IMR-90 (cell line): ENCODE results near the gene INIP.

Experiments used
- CEBPB ChIP-seq: IDR thresholded peaks from 2 replicates; pipeline ENCODE4 v1.6.1; 2012; ENCODE audit warnings: low read depth, low read length, improper control_type of control experiment
- CHD1 ChIP-seq: IDR thresholded peaks from 2 replicates; pipeline ENCODE4 v1.6.1; 2012; ENCODE audit warnings: low read depth, low read length, improper control_type of control experiment
- FOS ChIP-seq: fragments of 150-350 bp; IDR thresholded peaks from 2 replicates; pipeline ENCODE4 v1.6.1; 2016; ENCODE audit warnings: low read depth, low read length
- MXI1 ChIP-seq: IDR thresholded peaks from 2 replicates; pipeline ENCODE4 v1.6.1; 2012; ENCODE audit warnings: low read depth, mild to moderate bottlenecking, low read length, moderate library complexity, borderline replicate concordance
- POLR2A ChIP-seq: IDR thresholded peaks from 2 replicates; pipeline ENCODE4 v1.6.1; 2012; ENCODE audit warnings: mild to moderate bottlenecking, low read depth, low read length
- RAD21 ChIP-seq: IDR thresholded peaks from 2 replicates; pipeline ENCODE4 v1.6.1; 2012; ENCODE audit warnings: low read length, improper control_type of control experiment
- RCOR1 ChIP-seq: IDR thresholded peaks from 2 replicates; pipeline ENCODE4 v1.6.1; 2012; ENCODE audit warnings: mild to moderate bottlenecking, low read length, improper control_type of control experiment; ENCODE audit not compliant: insufficient replicate concordance
- RFX5 ChIP-seq: IDR thresholded peaks from 2 replicates; pipeline ENCODE4 v1.8.0; 2012; ENCODE audit warnings: low read depth, mild to moderate bottlenecking, low read length, moderate library complexity
- TF ChIP-seq, protein P1 (sequence below): conservative IDR thresholded peaks from 2 replicates; pipeline ENCODE4 v1.5.1; 2012; ENCODE audit warnings: mild to moderate bottlenecking, low read depth, low read length, improper control_type of control experiment
- TF ChIP-seq, protein P2 (sequence below): fragments of 150-350 bp; IDR thresholded peaks from 2 replicates; pipeline ENCODE4 v1.6.1; 2017; ENCODE audit warnings: mild to moderate bottlenecking, antibody characterized with exemption, low read length, low read depth

DNA sequence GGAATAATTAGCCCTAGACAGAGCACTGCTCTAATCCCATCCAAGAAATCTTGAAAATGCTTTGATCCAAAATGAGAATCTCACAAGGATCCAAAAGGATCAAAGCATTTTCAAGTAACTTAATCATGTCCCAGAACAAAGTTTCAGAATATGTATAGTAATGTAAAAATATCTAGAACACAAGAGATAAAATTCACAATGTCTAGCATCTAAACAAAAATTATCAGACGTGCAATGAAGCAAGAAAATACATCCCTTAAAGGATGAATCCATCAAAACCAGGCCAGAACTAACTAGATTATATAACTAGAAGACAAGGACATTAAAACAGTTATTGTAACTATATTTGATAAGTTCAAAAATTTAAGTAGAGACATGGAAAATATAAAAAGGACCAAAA is 69.3 kb downstream of the INIP start:
- TF ChIP-seq RFX5 (no peak), POLR2A (no peak), MXI1 (no peak), RCOR1 (no peak), CHD1 (no peak), RAD21 (no peak), CEBPB (no peak), FOS (no peak)
- TF ChIP-seq, protein P1, sequence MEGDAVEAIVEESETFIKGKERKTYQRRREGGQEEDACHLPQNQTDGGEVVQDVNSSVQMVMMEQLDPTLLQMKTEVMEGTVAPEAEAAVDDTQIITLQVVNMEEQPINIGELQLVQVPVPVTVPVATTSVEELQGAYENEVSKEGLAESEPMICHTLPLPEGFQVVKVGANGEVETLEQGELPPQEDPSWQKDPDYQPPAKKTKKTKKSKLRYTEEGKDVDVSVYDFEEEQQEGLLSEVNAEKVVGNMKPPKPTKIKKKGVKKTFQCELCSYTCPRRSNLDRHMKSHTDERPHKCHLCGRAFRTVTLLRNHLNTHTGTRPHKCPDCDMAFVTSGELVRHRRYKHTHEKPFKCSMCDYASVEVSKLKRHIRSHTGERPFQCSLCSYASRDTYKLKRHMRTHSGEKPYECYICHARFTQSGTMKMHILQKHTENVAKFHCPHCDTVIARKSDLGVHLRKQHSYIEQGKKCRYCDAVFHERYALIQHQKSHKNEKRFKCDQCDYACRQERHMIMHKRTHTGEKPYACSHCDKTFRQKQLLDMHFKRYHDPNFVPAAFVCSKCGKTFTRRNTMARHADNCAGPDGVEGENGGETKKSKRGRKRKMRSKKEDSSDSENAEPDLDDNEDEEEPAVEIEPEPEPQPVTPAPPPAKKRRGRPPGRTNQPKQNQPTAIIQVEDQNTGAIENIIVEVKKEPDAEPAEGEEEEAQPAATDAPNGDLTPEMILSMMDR, result no peak
- TF ChIP-seq, protein P2, sequence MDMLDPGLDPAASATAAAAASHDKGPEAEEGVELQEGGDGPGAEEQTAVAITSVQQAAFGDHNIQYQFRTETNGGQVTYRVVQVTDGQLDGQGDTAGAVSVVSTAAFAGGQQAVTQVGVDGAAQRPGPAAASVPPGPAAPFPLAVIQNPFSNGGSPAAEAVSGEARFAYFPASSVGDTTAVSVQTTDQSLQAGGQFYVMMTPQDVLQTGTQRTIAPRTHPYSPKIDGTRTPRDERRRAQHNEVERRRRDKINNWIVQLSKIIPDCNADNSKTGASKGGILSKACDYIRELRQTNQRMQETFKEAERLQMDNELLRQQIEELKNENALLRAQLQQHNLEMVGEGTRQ, result no peak
